NCI-H526 treated with DMSO at 0.1 percent for 48 hours (cell line): Measurements from ENCODE around the gene VPS37C.
"Not testable (repeated sequence)": the region's sequence is repeated elsewhere in the genome, so short reads cannot be mapped to it uniquely, and the experiment has no call there.

Experiments
- DNase-seq: peaks from one replicate; lab custom pipeline; 2025; lab: John Stamatoyannopoulos, UW

Gene VPS37C

GRCh38 chr11:61174949-61175348 is 13.7 kb upstream of the VPS37C start:
- no peak for DNase-seq

- DNase-seq = no peak
Observed at GRCh38 chr11:61174273-61174672, 13.0 kb upstream of the VPS37C start.

GRCh38 chr11:61173456-61173855 is 12.2 kb upstream of the VPS37C start:
- peak; percentile 23 for DNase-seq

- DNase-seq = no peak
Observed at GRCh38 chr11:61172888-61173287, 11.7 kb upstream of the VPS37C start.

GRCh38 chr11:61172356-61172755 is 11.1 kb upstream of the VPS37C start:
- DNase-seq = no peak

- DNase-seq = no peak
Observed at GRCh38 chr11:61171907-61172306, 10.7 kb upstream of the VPS37C start.

GRCh38 chr11:61170566-61170965 is 9.3 kb upstream of the VPS37C start:
- DNase-seq = no peak

GRCh38 chr11:61168800-61169199 is 7.6 kb upstream of the VPS37C start:
- no peak for DNase-seq

- no peak for DNase-seq
Observed at GRCh38 chr11:61168042-61168688, 6.9 kb upstream of the VPS37C start.

GRCh38 chr11:61166331-61166730 is 5.1 kb upstream of the VPS37C start:
- not testable (repeated sequence) for DNase-seq

- not testable (repeated sequence) for DNase-seq
Observed at GRCh38 chr11:61165785-61166184, 4.6 kb upstream of the VPS37C start.

GRCh38 chr11:61164606-61165424 is 3.6 kb upstream of the VPS37C start:
- DNase-seq = no peak

GRCh38 chr11:61163714-61164605 is 2.7 kb upstream of the VPS37C start:
- DNase-seq = no peak

- DNase-seq = no peak
Observed at GRCh38 chr11:61163021-61163420, 1.8 kb upstream of the VPS37C start.

GRCh38 chr11:61162092-61162941 is 1.1 kb upstream of the VPS37C start:
- DNase-seq = peak; percentile 38

GRCh38 chr11:61160487-61161189 is 588 bp downstream of the VPS37C start:
- no peak for DNase-seq

GRCh38 chr11:61158691-61159381 is 2.4 kb downstream of the VPS37C start:
- no peak for DNase-seq

- DNase-seq = no peak
Observed at GRCh38 chr11:61157743-61158142, 3.5 kb downstream of the VPS37C start.

- DNase-seq = no peak
Observed at GRCh38 chr11:61155741-61156140, 5.5 kb downstream of the VPS37C start.

GRCh38 chr11:61155312-61155711 is 5.9 kb downstream of the VPS37C start:
- DNase-seq = no peak
